GM18873 (cell line): ENCODE results near the gene STK33.
"Not testable (repeated sequence)": the region's sequence is repeated elsewhere in the genome, so short reads cannot be mapped to it uniquely, and the experiment has no call there.

Source experiments
- ATAC-seq: cut with Tn5 transposase; IDR thresholded peaks from one replicate; pipeline ENCODE4 v1.9.1; 2021; ENCODE audit warnings: mild to moderate bottlenecking, moderate library complexity, moderate number of reproducible peaks; ENCODE audit not compliant: unreplicated experiment, low FRiP score

The STK33 gene

GRCh38 chr11:8545698-8546366 lies 48.2 kb downstream of the STK33 start:
- ATAC-seq, result no peak

- ATAC-seq, result no peak
These were observed 49.2 kb downstream of the STK33 start for GRCh38 chr11:8544807-8545206.

GRCh38 chr11:8543278-8543677 lies 50.8 kb downstream of the STK33 start:
- ATAC-seq, result no peak

GRCh38 chr11:8541448-8541847 lies 52.6 kb downstream of the STK33 start:
- ATAC-seq, result no peak

- ATAC-seq, result peak; percentile 74
These were observed 60.7 kb downstream of the STK33 start for GRCh38 chr11:8533332-8533731.

GRCh38 chr11:8532475-8532874 lies 61.6 kb downstream of the STK33 start:
- no peak for ATAC-seq

GRCh38 chr11:8531982-8532381 lies 62.0 kb downstream of the STK33 start:
- ATAC-seq, result no peak

GRCh38 chr11:8531312-8531711 lies 62.7 kb downstream of the STK33 start:
- ATAC-seq, result no peak

- no peak for ATAC-seq
These were observed 66.1 kb downstream of the STK33 start for GRCh38 chr11:8527939-8528338.

- ATAC-seq, result no peak
These were observed 70.6 kb downstream of the STK33 start for GRCh38 chr11:8523396-8523795.

- no peak for ATAC-seq
These were observed 81.5 kb downstream of the STK33 start for GRCh38 chr11:8512547-8512946.

- no peak for ATAC-seq
These were observed 90.1 kb downstream of the STK33 start for GRCh38 chr11:8503910-8504364.

- ATAC-seq, result no peak
These were observed 92.2 kb downstream of the STK33 start for GRCh38 chr11:8501836-8502235.

GRCh38 chr11:8488395-8488794 lies 105.6 kb downstream of the STK33 start:
- no peak for ATAC-seq

- ATAC-seq, result no peak
These were observed 106.8 kb downstream of the STK33 start for GRCh38 chr11:8487261-8487660.

- ATAC-seq, result no peak
These were observed 109.8 kb downstream of the STK33 start for GRCh38 chr11:8484251-8484650.

- ATAC-seq, result no peak
These were observed 113.2 kb downstream of the STK33 start for GRCh38 chr11:8480858-8481257.

GRCh38 chr11:8477680-8478079 lies 116.3 kb downstream of the STK33 start:
- ATAC-seq, result peak; percentile 89

- ATAC-seq, result peak; percentile 40
These were observed 116.9 kb downstream of the STK33 start for GRCh38 chr11:8477151-8477550.

GRCh38 chr11:8467806-8468205 lies 126.2 kb downstream of the STK33 start:
- not testable (repeated sequence) for ATAC-seq

GRCh38 chr11:8467356-8467755 lies 126.7 kb downstream of the STK33 start:
- not testable (repeated sequence) for ATAC-seq

GRCh38 chr11:8466884-8467283 lies 127.1 kb downstream of the STK33 start:
- ATAC-seq, result not testable (repeated sequence)
